ENCODE measurements around the gene FAM83E. TPM values are rescaled to one million over a fixed set of nuclear protein-coding genes. Genes with fewer than 3 reads are reported as not detected.
"Not testable (repeated sequence)": the region's sequence is repeated elsewhere in the genome, so short reads cannot be mapped to it uniquely, and the experiment has no call there.

Gene FAM83E
- total and polyA plus RNA-seq, 2 donors (not counting 1 experiment from before 2014, with no cell fraction given) = 0.15 to 4.1 TPM

DNA sequence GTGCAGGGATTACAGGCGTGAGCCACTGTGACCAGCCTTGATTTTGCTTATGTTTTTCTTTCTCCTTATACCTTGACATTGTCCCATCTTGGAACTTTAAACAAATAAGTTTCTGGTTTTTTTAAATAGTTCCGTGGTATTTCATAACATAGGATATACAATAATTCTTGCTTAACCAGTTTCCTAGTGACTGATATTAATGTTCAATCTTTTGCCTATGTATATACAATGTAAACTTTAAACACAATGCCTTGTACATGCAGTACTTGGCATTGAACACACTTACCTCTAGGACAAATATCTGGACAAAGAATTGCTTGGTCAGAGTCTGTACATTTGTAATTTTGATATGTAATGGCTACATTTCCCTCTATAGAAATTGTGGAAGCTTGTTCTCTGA is 32.7 kb downstream of the FAM83E start:
- intact Hi-C loops (cut with micrococcal nuclease) = no loop called here
- no peak overlapping the region for H3K4me2 ChIP-seq (replicated peaks; ENCODE audit: low read depth, low read length, poor library complexity, severe bottlenecking)

DNA sequence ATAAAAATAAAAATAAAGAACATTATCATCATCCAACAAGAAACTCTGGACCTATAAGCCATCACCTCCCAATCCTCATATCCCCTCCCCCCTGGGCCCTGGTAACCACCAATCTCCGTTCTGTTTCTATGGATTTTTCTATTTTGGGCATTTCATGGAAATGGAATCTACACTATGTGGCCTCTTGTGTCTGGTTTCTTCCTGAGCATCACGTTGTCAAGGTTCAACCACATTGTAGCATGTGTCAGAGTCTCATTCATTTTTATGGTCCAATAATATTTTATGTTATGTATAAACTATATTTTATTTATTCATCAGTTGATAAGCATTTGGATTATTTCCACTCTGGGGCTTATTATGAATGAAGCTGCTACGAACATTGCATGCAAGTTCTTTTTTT is 36.0 kb downstream of the FAM83E start:
- ChIA-PET POLR2A (no interaction called here), CTCF (interaction anchor here (2.5 kb wide), 1 partner anchor 10 kb away, joined by 8 read pairs; no protein-coding TSS in a partner anchor)
- Mint-ChIP-seq H3K9me3 (ENCODE audit: insufficient read depth) (no peaks in the 10 kb centered on the region), H3K4me1 (peaks cover under 1% of the 10 kb centered on the region), H3K27me3 (peaks cover 3% of the 10 kb centered on the region), H3K27ac (no peak overlapping the region), H3K4me3 (no peak overlapping the region)
- Histone ChIP-seq H3K4me2 (replicated peaks; ENCODE audit: low read depth, low read length, poor library complexity, severe bottlenecking) (no peak overlapping the region), H3K4me1 (ENCODE audit: control insufficient read depth in 2 of 2, insufficient read depth in 2 of 2, low read length in 2 of 2) (peaks cover 0 to under 1% of the 10 kb centered on the region in 2 donors), H3K9me3 (ENCODE audit: control extremely low read depth in 1 of 3, control insufficient read depth in 2 of 3, insufficient read depth in 1 of 3, low read length in 2 of 3) (peaks cover 0 to 1% (median 0%) of the 10 kb centered on the region in 3 donors), H3K4me3 (ENCODE audit: control extremely low read depth in 1 of 5, extremely low read depth in 1 of 5, insufficient read depth in 1 of 5, low read depth in 2 of 5, low read length in 4 of 5) (no peak overlapping the region), H4K20me1 (ENCODE audit: control insufficient read depth, insufficient read depth, low read length, poor library complexity, severe bottlenecking) (no peaks in the 10 kb centered on the region), H2AFZ (ENCODE audit: insufficient read depth, low read depth, low read length, poor library complexity, severe bottlenecking) (no peak overlapping the region), H3K27ac (ENCODE audit: low read length in 2 of 2) (no peak overlapping the region), H3K9ac (ENCODE audit: low read length) (no peak overlapping the region), H3K79me2 (ENCODE audit: control insufficient read depth, insufficient read depth, low read length) (no peaks in the 10 kb centered on the region), H3K27me3 (replicated peaks in 1 of 4; ENCODE audit: control extremely low read depth in 1 of 4, control insufficient read depth in 3 of 4, insufficient read depth in 4 of 4, low read length in 3 of 4) (peaks cover 0 to 2% (median 0%) of the 10 kb centered on the region in 4 experiments), H3K36me3 (replicated peaks in 1 of 2; ENCODE audit: control extremely low read depth in 1 of 2, control insufficient read depth in 1 of 2, extremely low read depth in 1 of 2, insufficient read depth in 2 of 2, low read length in 1 of 2) (no peaks in the 10 kb centered on the region)
- ATAC-seq (ENCODE audit: low read depth) (no peak), DNase-seq (no peak)
- intact Hi-C loops (cut with micrococcal nuclease) = no loop called here
- WGBS (ENCODE audit: insufficient coverage) = 40% methylated on average over 1 of the region's 3 CpGs
- TF ChIP-seq, protein P1, sequence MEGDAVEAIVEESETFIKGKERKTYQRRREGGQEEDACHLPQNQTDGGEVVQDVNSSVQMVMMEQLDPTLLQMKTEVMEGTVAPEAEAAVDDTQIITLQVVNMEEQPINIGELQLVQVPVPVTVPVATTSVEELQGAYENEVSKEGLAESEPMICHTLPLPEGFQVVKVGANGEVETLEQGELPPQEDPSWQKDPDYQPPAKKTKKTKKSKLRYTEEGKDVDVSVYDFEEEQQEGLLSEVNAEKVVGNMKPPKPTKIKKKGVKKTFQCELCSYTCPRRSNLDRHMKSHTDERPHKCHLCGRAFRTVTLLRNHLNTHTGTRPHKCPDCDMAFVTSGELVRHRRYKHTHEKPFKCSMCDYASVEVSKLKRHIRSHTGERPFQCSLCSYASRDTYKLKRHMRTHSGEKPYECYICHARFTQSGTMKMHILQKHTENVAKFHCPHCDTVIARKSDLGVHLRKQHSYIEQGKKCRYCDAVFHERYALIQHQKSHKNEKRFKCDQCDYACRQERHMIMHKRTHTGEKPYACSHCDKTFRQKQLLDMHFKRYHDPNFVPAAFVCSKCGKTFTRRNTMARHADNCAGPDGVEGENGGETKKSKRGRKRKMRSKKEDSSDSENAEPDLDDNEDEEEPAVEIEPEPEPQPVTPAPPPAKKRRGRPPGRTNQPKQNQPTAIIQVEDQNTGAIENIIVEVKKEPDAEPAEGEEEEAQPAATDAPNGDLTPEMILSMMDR (IDR thresholded peaks at IDR 0.05) = no peak
- TF ChIP-seq EZH2 (IDR thresholded peaks at IDR 0.05; ENCODE audit: borderline replicate concordance, insufficient read depth, low read depth, low read length, poor library complexity, severe bottlenecking) = no peak

More for the DNA sequence above, 32.7 kb downstream of the FAM83E start:
- Histone ChIP-seq H3K4me3 (ENCODE audit: control extremely low read depth in 1 of 5, extremely low read depth in 1 of 5, insufficient read depth in 1 of 5, low read depth in 2 of 5, low read length in 4 of 5) (no peak overlapping the region), H3K27ac (ENCODE audit: low read length in 2 of 2) (no peak overlapping the region), H3K79me2 (ENCODE audit: control insufficient read depth, insufficient read depth, low read length) (no peaks in the 10 kb centered on the region), H3K9me3 (ENCODE audit: control extremely low read depth in 1 of 3, control insufficient read depth in 2 of 3, insufficient read depth in 1 of 3, low read length in 2 of 3) (peaks cover 0 to 11% (median 0%) of the 10 kb centered on the region in 3 donors), H4K20me1 (ENCODE audit: control insufficient read depth, insufficient read depth, low read length, poor library complexity, severe bottlenecking) (no peaks in the 10 kb centered on the region), H3K4me1 (ENCODE audit: control insufficient read depth in 2 of 2, insufficient read depth in 2 of 2, low read length in 2 of 2) (peaks cover 0 to 4% of the 10 kb centered on the region in 2 donors), H2AFZ (ENCODE audit: insufficient read depth, low read depth, low read length, poor library complexity, severe bottlenecking) (no peak overlapping the region), H3K9ac (ENCODE audit: low read length) (no peak overlapping the region), H3K36me3 (replicated peaks in 1 of 2; ENCODE audit: control extremely low read depth in 1 of 2, control insufficient read depth in 1 of 2, extremely low read depth in 1 of 2, insufficient read depth in 2 of 2, low read length in 1 of 2) (no peaks in the 10 kb centered on the region), H3K27me3 (replicated peaks in 1 of 4; ENCODE audit: control extremely low read depth in 1 of 4, control insufficient read depth in 3 of 4, insufficient read depth in 4 of 4, low read length in 3 of 4) (peaks cover 0 to 2% (median 0%) of the 10 kb centered on the region in 4 experiments)
- ATAC-seq (ENCODE audit: low read depth) (no peak), DNase-seq (no peak)
- no peaks in the 10 kb centered on the region for H3K9me3 Mint-ChIP-seq (ENCODE audit: insufficient read depth)
- TF ChIP-seq EZH2 (IDR thresholded peaks at IDR 0.05; ENCODE audit: borderline replicate concordance, insufficient read depth, low read depth, low read length, poor library complexity, severe bottlenecking) = no peak
- TF ChIP-seq, protein P1 (IDR thresholded peaks at IDR 0.05) = no peak
- H3K4me1 Mint-ChIP-seq = peaks cover 4% of the 10 kb centered on the region
- H3K27ac Mint-ChIP-seq = no peak overlapping the region
- POLR2A ChIA-PET = no interaction called here
- peaks cover 11% of the 10 kb centered on the region for H3K27me3 Mint-ChIP-seq
- CTCF ChIA-PET = interaction anchor here (3.7 kb wide), 1 partner anchor 93 kb away, joined by 65 read pairs; no protein-coding TSS in a partner anchor
- WGBS (ENCODE audit: insufficient coverage) = no CpG with 5 or more reads among the region's 2 CpGs
- no peak overlapping the region for H3K4me3 Mint-ChIP-seq

DNA sequence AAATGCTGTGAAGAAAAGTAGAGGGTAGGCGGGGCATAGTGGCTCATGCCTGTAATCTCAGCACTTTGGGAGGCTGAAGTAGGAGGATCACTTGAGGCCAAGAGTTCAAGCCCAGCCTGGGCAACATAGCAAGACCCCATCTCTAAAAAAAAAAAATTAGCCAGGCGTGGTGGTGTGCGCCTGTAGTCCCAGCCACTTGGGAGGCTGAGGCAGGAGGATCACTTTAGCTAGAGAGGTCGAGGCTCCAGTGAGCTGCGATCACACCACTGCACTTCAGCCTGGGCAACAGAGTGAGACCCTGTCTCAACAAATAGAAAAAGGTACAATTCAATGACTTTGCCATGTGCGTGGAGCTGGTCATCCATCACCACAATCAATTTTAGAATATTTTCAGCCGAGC is 37.0 kb downstream of the FAM83E start:
- H3K9ac ChIP-seq (ENCODE audit: low read length); ATAC-seq (ENCODE audit: low read depth); CTCF ChIA-PET; H3K27ac Mint-ChIP-seq; H3K9me3 Mint-ChIP-seq (ENCODE audit: insufficient read depth); H2AFZ ChIP-seq (ENCODE audit: insufficient read depth, low read depth, low read length, poor library complexity, severe bottlenecking); H3K27ac ChIP-seq (ENCODE audit: low read length in 2 of 2); H3K9me3 ChIP-seq (ENCODE audit: control extremely low read depth in 1 of 3, control insufficient read depth in 2 of 3, insufficient read depth in 1 of 3, low read length in 2 of 3); H3K4me2 ChIP-seq (replicated peaks; ENCODE audit: low read depth, low read length, poor library complexity, severe bottlenecking); H3K4me1 Mint-ChIP-seq; H3K4me1 ChIP-seq (ENCODE audit: control insufficient read depth in 2 of 2, insufficient read depth in 2 of 2, low read length in 2 of 2); H3K79me2 ChIP-seq (ENCODE audit: control insufficient read depth, insufficient read depth, low read length); H3K27me3 ChIP-seq (replicated peaks in 1 of 4; ENCODE audit: control extremely low read depth in 1 of 4, control insufficient read depth in 3 of 4, insufficient read depth in 4 of 4, low read length in 3 of 4); DNase-seq; H3K4me3 Mint-ChIP-seq; H3K27me3 Mint-ChIP-seq; H3K36me3 ChIP-seq (replicated peaks in 1 of 2; ENCODE audit: control extremely low read depth in 1 of 2, control insufficient read depth in 1 of 2, extremely low read depth in 1 of 2, insufficient read depth in 2 of 2, low read length in 1 of 2); H3K4me3 ChIP-seq (ENCODE audit: control extremely low read depth in 1 of 5, extremely low read depth in 1 of 5, insufficient read depth in 1 of 5, low read depth in 2 of 5, low read length in 4 of 5); intact Hi-C loops (cut with micrococcal nuclease); POLR2A ChIA-PET; H4K20me1 ChIP-seq (ENCODE audit: control insufficient read depth, insufficient read depth, low read length, poor library complexity, severe bottlenecking): not testable (repeated sequence)
- WGBS (ENCODE audit: insufficient coverage) = 96% methylated on average over 6 of the region's 7 CpGs

Data from B cell (primary cell).